Transverse colon (tissue), 4 donors: ENCODE data around the gene EPN2.

ENCODE experiments used
- POLR2A ChIP-seq: fragments of 450-650 bp; IDR thresholded peaks from one replicate; pipeline ENCODE4 v1.6.1; 2016; ENCODE audit warnings: antibody characterized with exemption, mild to moderate bottlenecking, moderate library complexity
- POLR2AphosphoS5 ChIP-seq, 3 donors: sonication (generic); formaldehyde crosslinking; IDR thresholded peaks; one replicate each; pipeline ENCODE4 v1.6.1; 2016; ENCODE audit warnings: antibody characterized with exemption in 3 of 3
- TF ChIP-seq, protein P1 (sequence below), 5 experiments: fragments of 200-600 bp in 3 of 5; fragments of 450-650 bp in 2 of 5; sonication (generic) in 3 of 5; IDR thresholded peaks; 1 replicate in 2 of 5; 2 replicates in 3 of 5; pipeline ENCODE4 v1.5.1; 2016 to 2017; ENCODE audit warnings: antibody characterized with exemption in 5 of 5, inconsistent platforms in 3 of 5, mild to moderate bottlenecking in 2 of 5, moderate library complexity in 1 of 5

DNA sequence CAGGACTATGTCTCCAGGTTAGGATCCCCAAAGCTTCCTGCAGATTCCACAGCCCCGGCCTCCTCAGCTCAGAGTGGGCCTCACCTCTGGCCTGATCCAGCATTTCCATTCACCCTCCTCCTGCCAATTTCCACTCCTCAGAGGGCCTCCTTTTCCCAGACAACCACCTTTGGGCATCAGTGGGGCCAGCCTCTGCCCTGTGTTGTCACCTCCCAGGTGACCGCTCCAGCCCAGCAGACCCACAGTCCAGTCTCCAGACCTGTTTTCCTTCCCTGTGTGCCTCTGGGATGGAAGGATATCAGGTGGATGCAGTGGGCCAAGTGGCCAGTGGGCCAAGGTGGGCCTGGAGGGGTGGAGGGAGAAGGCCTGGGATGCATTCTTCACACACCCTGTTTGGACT lies 92.7 kb downstream of the EPN2 start:
- TF ChIP-seq, protein P1, sequence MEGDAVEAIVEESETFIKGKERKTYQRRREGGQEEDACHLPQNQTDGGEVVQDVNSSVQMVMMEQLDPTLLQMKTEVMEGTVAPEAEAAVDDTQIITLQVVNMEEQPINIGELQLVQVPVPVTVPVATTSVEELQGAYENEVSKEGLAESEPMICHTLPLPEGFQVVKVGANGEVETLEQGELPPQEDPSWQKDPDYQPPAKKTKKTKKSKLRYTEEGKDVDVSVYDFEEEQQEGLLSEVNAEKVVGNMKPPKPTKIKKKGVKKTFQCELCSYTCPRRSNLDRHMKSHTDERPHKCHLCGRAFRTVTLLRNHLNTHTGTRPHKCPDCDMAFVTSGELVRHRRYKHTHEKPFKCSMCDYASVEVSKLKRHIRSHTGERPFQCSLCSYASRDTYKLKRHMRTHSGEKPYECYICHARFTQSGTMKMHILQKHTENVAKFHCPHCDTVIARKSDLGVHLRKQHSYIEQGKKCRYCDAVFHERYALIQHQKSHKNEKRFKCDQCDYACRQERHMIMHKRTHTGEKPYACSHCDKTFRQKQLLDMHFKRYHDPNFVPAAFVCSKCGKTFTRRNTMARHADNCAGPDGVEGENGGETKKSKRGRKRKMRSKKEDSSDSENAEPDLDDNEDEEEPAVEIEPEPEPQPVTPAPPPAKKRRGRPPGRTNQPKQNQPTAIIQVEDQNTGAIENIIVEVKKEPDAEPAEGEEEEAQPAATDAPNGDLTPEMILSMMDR (IDR thresholded peaks at IDR 0.05): no peak
- no peak for TF ChIP-seq POLR2AphosphoS5 (IDR thresholded peaks at IDR 0.05)
- no peak for TF ChIP-seq POLR2A
